NCI-H2107 (cell line): Measurements from ENCODE around the gene KMT2E.
"Not testable (repeated sequence)": the region's sequence is repeated elsewhere in the genome, so short reads cannot be mapped to it uniquely, and the experiment has no call there.

Experiments
- DNase-seq: peaks from one replicate; lab custom pipeline; 2025; lab: John Stamatoyannopoulos, UW

Gene KMT2E

DNA sequence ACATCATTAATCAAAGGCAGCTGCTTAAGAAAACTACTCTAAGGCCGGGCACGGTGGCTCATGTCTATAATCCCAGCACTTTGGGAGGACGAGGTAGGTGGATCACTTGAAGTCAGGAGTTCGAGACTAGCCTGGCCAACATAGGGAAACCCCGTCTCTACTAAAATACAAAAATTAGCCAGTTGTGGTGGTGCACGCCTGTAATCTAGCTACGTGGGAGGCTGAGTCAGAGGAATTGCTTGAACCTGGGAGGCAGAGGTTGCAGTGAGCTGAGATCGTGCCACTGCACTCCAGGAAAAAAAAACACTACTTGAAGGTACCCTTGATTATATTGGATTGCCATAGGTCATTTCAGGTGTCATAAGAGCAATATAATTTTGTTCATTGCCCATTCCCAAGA, 14.9 kb downstream of the KMT2E start:
- not testable (repeated sequence) for DNase-seq

DNA sequence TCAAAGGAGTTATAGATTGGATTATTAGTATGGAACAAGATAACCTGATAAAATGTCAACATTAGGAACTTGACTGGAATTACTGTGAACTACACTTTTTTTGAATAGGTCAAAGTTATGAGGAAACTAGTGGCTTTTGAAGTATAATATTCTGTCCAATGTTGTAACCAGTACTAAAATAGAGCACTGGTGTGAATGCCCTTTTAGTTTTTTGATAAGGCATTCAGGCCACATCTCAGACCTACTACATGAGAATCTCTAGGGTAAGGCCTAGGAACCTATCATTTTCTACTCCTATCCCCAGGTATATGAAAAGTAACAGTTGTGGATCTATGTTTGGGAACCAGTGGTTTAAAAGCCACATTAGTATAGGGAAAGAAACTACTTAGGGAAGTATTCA, 16.4 kb downstream of the KMT2E start:
- no peak for DNase-seq

DNA sequence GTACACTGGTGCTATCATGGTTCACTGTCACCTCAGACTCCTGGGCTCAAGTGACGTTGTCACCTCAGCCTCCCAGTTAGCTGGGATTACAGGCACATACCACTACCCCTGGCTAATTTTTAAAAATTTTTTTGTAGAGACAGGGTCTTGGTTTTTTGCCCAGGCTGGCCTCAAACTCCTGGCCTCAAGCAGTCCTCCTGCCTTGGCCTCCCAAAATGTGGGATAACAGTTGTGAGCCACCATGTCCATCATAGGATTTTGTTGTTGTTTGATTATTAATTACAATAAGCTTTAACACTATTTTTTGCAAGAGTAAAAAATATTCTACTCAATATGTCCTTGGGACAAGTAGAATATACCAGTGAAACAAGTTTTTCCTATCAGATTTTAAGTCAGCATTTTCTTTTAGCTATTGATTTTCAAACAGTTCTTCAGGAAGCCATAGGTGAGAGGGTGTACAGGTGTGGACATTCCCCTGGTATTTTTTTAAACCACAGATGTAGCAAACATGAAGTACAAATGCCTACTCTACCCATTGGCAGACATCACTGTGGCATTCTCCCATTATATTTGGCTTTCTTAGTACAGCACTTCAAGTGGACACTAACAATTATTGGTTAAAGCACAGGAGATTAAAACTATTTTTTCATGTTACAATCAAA, 18.7 kb downstream of the KMT2E start:
- no peak for DNase-seq

DNA sequence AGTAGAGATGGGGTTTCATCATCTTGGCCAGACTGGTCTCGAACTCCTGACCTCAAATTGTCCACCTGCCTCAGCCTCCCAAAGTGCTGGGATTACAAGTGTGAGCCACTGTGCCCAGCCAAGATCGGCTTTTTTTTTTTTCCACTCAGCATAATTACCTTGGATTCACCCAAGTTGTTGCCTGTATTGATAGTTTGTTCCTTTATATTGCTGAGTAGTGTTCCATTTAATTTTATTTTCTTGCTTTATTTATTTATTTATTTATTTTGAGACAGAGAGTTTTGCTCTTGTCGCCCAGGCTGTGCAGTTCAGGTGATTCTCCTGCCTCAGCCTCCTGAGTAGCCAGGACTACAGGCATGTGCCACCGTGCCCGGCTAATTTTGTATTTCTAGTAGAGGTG, 21.3 kb downstream of the KMT2E start:
- DNase-seq, result no peak

DNA sequence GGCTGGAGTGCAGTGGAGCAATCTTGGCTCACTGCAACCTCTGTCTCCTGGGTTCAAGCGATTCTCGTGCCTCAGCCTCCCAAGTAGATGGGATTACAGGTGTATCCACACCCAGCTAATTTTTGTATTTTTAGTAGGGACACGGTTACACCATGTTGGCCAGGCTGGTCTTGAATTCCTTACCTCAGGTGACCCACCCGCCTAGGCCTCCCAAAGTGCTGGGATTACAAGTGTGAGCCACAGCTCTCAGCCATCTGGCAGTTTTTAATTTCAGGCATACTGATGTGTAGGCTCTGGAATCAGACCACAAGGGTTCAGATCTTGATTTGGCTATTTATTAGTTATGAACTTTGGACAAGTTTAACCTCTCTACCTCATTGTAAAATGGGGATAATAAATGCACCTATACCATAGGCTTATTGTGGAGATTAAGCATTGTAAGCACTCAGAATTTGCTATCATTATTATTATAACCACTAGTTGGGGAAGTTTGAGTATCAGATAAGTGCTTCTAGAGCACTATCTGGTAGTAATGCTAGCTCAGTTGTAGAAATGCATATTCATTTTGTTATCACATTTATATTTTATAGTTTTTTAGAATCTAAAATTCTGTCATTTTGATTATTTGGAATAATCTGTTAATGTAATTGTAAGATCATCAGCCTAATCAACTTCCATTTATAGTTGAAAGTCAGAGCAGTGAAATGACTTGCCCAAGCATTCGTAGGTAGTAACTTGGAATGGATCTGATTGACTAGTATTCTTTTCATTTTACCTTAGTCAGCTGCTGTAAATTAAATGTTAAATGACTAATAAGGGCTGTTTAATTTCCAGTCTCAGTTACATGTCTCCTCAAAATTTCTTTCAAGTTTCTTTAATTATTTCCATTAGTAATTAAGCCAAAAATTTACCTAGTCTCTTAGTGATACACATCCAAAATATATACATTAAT, 22.5 kb downstream of the KMT2E start:
- DNase-seq, result no peak

DNA sequence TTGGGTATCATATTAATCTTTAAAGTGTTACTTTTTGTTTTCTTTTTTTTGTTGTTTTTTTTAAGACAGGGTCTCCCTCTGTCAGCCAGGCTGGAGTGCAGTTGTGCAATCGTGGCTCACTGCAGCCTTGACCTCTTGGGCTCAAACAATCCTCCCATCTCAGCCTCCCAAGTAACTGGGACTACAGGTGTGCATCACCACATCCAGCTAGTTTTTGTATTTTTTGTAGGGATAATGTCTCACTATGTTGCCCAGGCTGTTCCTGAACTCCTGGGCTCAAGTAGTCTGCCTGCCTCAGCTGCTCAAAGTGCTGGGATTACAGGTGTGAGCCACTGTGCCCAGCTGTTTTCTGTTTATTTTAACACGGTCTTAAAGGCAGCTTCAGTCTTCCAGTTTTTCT, 23.3 kb downstream of the KMT2E start:
- DNase-seq, result no peak

DNA sequence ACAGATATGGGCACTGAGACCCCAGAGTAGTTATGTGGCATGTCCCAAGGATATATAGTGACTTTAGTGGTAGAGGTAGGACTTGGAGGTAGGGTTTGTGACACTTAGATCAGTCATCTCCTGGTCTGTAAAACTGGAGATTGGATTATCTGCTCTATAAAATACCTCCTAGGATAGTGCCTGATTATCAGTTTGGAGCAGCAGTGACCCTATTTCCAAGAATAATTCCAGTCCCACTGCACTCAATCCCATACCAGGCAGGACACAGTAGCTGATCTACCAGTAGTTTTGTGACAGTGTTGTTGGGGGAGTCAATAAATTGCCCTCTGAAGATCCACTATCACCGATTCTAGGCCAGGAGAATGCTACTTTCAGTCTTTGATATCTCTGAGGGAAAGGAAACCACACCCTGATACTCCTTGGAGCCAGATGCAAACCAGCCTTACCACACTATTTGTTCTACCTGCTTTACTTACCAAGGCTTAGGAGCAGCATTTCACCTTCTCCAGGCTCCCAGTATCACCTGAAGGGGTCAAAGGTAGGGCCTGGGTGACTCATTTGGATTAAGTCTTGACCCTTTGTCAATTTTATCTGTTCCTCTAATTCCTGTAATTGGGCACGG, 30.6 kb downstream of the KMT2E start:
- DNase-seq, result no peak

DNA sequence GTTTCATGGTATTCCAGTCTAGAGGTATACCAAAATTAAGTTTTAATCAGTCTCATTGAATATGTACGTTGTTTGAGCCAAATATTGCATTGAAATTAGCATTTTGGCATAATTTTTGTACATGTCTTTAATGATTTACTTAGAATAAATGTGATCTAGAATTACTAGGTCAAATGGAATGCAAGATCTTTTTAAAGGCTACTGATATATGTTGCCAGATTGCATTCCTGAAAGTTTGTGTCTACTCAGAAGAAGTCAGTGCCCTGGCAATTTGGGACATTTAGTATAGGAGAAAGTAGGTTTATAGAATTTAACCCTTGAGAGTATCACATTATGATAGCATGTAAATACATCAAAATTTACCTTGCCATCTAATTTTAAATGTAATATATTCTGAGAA, 32.4 kb downstream of the KMT2E start:
- no peak for DNase-seq

DNA sequence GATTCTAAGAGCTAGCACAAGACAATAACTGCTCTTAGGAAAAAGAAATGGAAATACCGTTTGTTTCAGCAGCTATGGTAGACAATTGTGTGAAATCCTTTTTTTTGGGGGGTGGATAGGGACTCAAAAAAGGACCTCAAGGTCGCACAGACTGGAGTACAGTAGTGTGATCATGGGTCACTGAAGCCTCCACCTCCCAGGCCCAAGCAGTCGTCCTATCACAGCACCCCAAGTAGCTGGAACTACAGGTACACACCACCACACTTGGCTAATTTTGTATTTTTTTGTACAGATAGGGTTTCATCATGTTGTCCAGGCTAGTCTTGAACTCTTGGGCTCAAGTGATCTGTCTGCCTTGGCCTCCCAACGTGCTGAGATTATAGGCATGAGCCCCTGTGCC, 33.9 kb downstream of the KMT2E start:
- no peak for DNase-seq

DNA sequence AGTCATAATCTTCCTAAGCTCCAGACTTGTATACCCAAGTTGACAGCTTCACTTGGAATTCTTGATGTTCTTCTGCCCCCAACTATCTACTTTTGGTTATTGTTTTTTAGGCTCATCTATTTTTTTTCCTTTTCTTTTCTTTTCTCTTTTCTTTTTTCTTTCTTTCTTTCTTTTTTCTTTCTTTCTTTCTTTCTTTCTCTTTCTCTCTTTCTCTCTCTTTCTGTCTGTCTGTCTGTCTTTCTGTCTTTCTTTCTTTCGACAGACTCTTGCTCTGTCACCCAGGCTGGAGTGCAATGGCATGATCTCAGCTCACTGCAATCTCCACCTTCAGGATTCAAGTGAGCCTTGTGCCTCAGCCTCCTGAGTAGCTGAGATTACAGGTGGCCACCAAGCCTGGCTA, 36.5 kb downstream of the KMT2E start:
- no peak for DNase-seq

DNA sequence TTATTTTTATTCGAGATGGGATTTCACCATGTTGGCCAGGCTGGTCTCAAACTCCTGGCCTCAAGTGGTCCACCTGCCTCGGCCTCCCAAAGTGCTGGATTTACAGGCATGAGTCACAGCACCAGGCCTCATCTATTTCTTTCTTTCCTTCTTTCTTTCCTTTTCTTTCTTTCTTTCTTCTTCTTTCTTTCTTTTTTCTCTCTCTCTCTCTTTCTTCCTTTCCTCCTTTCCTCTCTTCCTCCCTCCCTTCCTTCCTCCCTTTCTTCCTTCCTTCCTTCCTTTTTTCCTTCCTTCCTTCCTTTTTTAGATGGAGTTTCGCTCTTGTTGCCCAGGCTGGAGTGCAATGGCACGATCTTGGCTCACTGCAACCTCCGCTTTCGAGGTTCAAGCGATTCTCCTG, 36.9 kb downstream of the KMT2E start:
- DNase-seq, result not testable (repeated sequence)

DNA sequence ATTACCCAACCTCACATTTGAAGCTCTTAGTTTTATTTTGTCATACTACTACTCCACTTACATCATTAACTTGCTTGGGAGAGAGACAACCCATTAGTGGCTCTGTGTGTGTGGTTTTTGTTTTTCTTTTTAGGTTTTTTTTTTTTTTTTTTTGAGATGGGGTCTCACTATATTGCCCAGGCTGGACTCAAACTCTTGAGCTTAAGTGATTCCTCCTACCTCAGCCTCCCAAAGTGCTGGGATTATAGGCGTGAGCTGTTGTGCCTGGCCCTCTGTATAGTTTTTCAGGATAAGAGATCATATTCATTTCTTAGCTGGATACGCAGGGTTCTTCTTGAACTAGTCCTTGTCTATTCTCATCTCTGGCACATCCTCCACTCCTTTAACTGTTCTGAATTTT, 41.1 kb downstream of the KMT2E start:
- DNase-seq, result no peak

DNA sequence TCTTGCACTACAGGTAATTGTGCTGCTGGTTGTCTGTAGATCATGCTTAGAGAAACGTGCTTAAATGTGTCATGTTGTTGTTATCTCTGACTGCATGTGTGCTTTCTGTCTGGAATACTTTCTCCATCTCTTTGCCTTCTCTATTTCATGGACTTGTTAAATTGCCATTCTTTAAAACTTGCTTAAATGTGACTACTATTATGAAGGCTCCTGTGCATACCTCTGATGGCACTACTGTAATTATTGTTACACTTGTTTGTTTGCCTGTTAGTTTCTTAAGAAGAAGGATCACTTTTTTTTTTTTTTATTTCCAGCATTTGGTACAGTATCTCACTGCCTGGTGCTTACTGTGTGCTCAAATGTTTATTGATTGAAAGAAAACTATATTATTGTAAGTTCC, 41.6 kb downstream of the KMT2E start:
- no peak for DNase-seq

DNA sequence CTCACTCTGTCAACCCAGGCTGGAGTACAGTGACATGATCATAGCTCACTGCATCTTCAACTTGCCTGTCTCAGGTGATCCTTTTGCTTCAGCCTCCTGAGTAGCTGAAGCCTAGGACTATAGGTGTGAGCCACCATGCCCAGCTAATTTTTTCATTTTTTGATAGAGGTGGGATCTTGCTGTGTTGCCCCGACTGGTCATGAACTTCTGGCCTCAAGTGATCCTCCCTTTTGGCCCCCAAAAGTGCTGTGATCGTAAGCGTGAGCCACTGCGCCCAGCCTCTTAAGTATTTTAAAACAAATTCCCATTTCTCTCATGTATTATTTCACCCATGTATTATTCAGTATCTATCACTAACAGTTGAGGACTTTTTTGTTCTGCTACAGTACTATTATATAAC, 43.5 kb downstream of the KMT2E start:
- DNase-seq, result no peak

DNA sequence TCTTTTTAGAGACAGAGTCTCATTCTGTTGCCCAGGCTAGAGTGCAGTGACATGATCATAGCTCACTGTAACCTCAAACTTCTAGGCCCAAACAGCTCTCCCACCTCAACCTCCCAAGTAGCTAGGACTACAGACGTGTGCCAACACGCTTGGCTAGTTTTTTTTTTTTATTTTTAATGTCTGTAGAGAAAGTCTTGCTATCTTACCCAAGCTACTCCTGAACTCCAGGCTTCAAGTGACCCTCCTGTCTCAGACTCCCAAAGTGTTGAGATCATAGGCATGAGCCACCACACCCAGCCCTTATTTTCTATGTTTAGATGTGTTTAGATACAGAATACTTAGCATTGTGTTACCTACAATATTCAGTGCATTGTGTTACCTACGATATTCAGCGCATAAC, 46.4 kb downstream of the KMT2E start:
- no peak for DNase-seq

DNA sequence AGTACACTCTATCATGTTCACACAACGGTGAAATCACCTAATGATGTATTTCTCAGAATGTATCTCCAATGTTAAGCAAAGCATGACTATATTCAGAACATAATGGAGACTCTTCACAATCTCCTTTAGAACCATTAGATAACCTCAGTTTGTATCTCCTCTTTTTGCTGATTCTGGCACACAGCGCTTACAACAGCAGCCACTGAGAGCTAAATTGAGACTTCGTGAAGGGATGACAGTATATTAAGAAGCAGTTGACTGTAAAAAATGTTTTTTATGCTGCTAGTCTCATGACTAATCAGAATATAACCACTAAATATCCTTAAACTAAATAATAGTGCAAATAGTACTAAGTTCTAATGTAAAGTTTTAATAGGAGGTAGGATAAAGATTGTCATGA, 46.9 kb downstream of the KMT2E start:
- no peak for DNase-seq

DNA sequence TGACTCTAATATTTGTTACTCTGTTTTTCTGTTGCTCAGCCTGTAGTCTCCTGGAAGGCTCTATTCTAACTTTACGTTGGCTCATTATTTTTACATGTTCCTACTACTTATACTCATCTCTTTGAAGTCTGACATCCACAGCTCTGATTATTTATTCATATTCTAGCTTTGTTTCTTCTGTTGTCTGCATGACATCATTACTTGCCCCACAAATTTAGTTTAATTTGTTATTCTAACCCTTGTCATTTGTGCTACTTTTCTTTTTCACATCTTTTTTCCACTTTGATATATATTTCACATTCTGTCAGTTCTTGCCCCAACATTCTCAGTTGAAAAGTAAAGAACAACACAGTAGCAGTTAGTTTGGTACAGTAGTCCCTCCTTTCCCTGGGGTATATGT, 51.1 kb downstream of the KMT2E start:
- DNase-seq, result no peak

DNA sequence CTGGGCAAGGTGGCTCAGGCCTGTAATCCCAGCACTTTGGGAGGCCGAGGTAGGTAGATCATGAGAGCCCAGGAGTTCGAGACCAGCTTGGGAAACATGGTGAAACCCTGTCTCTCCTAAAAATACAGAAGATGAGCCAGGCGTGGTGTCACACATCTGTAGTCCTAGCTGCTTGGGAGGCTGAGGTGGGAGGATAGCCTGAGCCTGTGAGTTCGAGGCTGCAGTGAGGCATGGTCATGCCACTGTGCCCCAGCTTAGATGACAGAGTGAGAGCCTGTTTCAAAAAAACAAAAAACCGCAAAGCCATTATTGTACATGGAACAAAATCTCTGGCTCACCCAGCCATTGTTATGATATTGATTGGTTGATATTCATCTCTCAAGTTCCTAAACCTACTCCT, 53.7 kb downstream of the KMT2E start:
- DNase-seq, result peak; percentile 35

DNA sequence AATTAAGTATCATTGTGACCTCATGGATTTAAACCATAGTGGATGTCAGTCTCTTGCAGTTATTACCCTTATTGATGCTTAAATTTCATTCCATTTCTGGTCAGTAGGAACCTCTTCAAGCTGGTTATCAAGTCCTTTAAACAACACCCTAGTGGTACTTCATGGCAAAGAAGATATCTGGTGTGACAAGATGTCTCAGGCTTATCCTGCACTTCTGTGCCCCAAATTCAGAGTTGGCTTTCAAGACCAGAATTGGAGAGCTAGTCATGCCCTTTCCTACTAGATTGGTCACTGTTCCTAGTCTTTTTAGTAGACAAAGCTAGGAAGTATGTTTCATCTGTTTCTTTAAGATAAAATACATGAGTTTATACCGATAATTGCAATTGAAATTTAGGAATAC, 54.9 kb downstream of the KMT2E start:
- DNase-seq, result no peak

DNA sequence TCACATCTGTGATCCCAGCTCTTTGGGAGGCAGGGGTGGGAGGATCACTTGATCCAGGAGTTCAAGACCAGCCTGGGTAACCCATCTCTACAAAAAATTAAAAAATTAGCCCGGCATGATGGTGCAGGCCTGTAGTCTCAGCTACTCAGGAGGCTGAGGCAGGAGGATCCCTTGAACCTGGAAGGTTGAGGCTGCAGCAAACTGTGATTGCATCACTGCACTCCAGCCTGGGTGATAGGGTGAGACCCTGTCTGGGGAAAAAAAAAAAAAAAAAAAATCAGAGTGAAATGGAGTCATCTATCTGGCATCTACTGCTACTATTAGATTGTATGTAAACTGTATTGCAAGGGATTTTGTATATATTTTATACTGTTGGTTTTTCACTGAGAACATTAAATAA, 59.1 kb downstream of the KMT2E start:
- no peak for DNase-seq

DNA sequence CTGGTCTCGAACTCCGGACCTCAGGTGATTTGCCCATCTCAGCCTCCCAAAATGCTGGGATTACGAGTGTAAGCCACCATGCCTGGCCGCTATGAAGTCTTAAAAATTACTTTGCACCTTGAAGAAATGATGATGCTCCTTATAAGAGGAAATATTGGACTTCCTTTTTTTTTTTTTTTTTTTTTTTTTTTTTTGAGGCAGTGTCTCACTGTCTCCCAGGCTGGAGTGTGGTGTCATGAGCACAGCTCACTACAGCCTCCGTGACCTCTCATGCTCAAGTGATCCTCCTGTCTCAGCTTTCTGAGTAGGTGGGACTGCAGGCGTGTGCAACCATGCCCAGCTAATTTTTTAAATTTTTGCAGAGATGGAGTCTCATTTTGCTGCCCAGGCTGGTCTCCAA, 65.3 kb downstream of the KMT2E start:
- no peak for DNase-seq

DNA sequence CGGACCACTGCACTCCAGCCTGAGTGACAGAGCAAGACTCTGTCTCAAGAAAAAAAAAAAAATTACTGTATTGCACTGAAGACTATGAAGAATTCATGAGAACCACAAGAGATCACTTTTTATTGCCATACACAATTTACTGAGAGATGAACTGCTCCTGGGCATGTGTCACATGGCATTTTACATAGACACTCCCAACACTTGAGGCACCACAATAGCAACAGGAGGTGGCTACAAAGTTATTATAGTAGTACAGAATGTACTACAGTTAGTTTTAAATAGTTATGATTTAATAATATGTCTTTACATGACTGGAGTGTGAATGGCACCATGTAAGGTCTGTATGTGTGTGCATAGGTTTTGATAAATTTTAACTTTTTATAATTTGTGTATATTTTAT, 70.6 kb downstream of the KMT2E start:
- no peak for DNase-seq

DNA sequence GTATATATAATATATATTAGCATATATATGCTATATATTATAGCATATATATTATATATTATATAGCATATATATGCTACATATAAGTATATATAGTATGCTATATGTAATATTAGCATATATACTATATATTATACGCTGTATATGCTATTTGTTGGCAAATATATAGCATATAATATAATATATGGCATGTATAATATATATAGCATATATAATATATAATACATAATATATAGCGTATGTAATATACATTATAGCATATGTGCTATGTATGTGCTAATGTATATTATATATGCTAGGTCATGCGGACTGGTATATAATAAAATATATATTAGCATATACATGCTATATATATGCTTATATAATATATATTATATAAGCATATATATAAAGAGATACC, 72.8 kb downstream of the KMT2E start:
- DNase-seq, result no peak
